Glutamatergic neuron (in vitro differentiated cells): ENCODE data around the gene LUC7L. TPM values are rescaled to one million over a fixed set of nuclear protein-coding genes. Genes with fewer than 3 reads are reported as not detected.

Experiments
- DNase-seq: peaks from one replicate; pipeline ENCODE4 v3.0.0; 2022
- H3K27ac Mint-ChIP-seq: one replicate; pipeline ENCODE4 v1.8.0; 2020; ENCODE audit warnings: mild to moderate bottlenecking, mixed read lengths, inconsistent platforms; ENCODE audit not compliant: unreplicated experiment
- H3K27me3 Mint-ChIP-seq: one replicate; pipeline ENCODE4 v1.8.0; 2020; ENCODE audit warnings: mild to moderate bottlenecking, moderate library complexity, mixed read lengths, inconsistent platforms; ENCODE audit not compliant: unreplicated experiment
- H3K36me3 Mint-ChIP-seq: one replicate; pipeline ENCODE4 v1.8.0; 2020; ENCODE audit warnings: mild to moderate bottlenecking, mixed read lengths, inconsistent platforms; ENCODE audit not compliant: unreplicated experiment
- H3K4me1 Mint-ChIP-seq: one replicate; pipeline ENCODE4 v1.8.0; 2020; ENCODE audit warnings: mild to moderate bottlenecking, low read depth, mixed read lengths, inconsistent platforms; ENCODE audit not compliant: unreplicated experiment
- H3K4me3 Mint-ChIP-seq: one replicate; pipeline ENCODE4 v1.8.0; 2020; ENCODE audit warnings: mild to moderate bottlenecking, mixed read lengths, inconsistent platforms; ENCODE audit not compliant: unreplicated experiment
- H3K9me3 Mint-ChIP-seq: one replicate; pipeline ENCODE4 v1.8.0; 2020; ENCODE audit warnings: mild to moderate bottlenecking, moderate library complexity, mixed read lengths, inconsistent platforms; ENCODE audit not compliant: unreplicated experiment
- CTCF ChIP-seq: fragments of 200-600 bp; sonication (generic); IDR thresholded peaks from one replicate; pipeline ENCODE4 v1.5.0; 2021; ENCODE audit not compliant: partially characterized antibody, unreplicated experiment
- long read RNA-seq: library from polyadenylated mRNA; unstranded; transcript quantifications from one replicate; pipeline ENCODE4 v2.0.0, GENCODE V29; 2020; ENCODE audit not compliant: unreplicated experiment
- total RNA-seq: library from RNA; stranded (reverse); fragmentation: NEBNext Ultra II Directional; extraction: Animal tissue kit (Norgen Biotek cat#: 25700); gene quantifications from one replicate; pipeline ENCODE4 v1.2.1, GENCODE V29; 2021; ENCODE audit not compliant: unreplicated experiment

Gene LUC7L
- total RNA-seq: 213 TPM
- long read RNA-seq, transcript LUC7L-201 (10 exons, 1,456 nt): major isoform, 16 of 59 reads
- long read RNA-seq, partial matches to known transcripts: 18 of 59 reads
- long read RNA-seq, other reads (novel, unspliced or antisense): 22 of 59 reads

GRCh38 chr16:228852-229730, at the start of gene LUC7L:
Gene LUC7L, minus strand, starts transcription at chr16:229449. Its CDS starts 110 bp downstream, at chr16:229339.
- Mint-ChIP-seq H3K4me3 (peak within 1 kb of the TSS; percentile 93), H3K27me3 (peaks cover 2% of the 10 kb centered on the region), H3K36me3 (no peaks in the 10 kb centered on the region), H3K9me3 (peaks cover 5% of the 10 kb centered on the region), H3K4me1 (peaks cover 15% of the 10 kb centered on the region), H3K27ac (peak within 1 kb of the TSS; percentile 96)
- DNase-seq: peak; percentile 95
- no peak for TF ChIP-seq CTCF

- peaks cover 4% of the 10 kb centered on the region for H3K9me3 Mint-ChIP-seq
- no peak for TF ChIP-seq CTCF
- H3K27me3 Mint-ChIP-seq: peaks cover 9% of the 10 kb centered on the region
- no peak overlapping the region for H3K4me3 Mint-ChIP-seq
- H3K4me1 Mint-ChIP-seq: no peaks in the 10 kb centered on the region
- H3K36me3 Mint-ChIP-seq: no peaks in the 10 kb centered on the region
- peak overlapping the region; percentile 44 for H3K27ac Mint-ChIP-seq
- no peak for DNase-seq
Observed at GRCh38 chr16:278863-279366, 49.7 kb upstream of the LUC7L start.

GRCh38 chr16:276426-277077, 47.3 kb upstream of the LUC7L start:
- Mint-ChIP-seq H3K4me1 (peaks cover 1% of the 10 kb centered on the region), H3K27ac (peak overlapping the region; percentile 66), H3K27me3 (peaks cover 9% of the 10 kb centered on the region), H3K36me3 (peaks cover 4% of the 10 kb centered on the region), H3K4me3 (peak overlapping the region; percentile 64), H3K9me3 (peaks cover 4% of the 10 kb centered on the region)
- DNase-seq: no peak
- no peak for TF ChIP-seq CTCF

- peaks cover 1% of the 10 kb centered on the region for H3K4me1 Mint-ChIP-seq
Observed at GRCh38 chr16:275786-276232, 46.6 kb upstream of the LUC7L start, which contains the start of gene RGS11. Gene RGS11, minus strand, starts transcription at chr16:275944. Its CDS starts 33 bp downstream, at chr16:275911.

More at GRCh38 chr16:275786-276232, 46.6 kb upstream of the LUC7L start, which contains the start of gene RGS11:
- H3K36me3 Mint-ChIP-seq: peaks cover 4% of the 10 kb centered on the region
- DNase-seq: no peak
- peak within 1 kb of the TSS; percentile 64 for H3K4me3 Mint-ChIP-seq
- H3K27me3 Mint-ChIP-seq: peaks cover 9% of the 10 kb centered on the region
- peak within 1 kb of the TSS; percentile 66 for H3K27ac Mint-ChIP-seq
- peaks cover 4% of the 10 kb centered on the region for H3K9me3 Mint-ChIP-seq
- TF ChIP-seq CTCF: no peak
